WTC11 (cell line): ENCODE measurements around the gene ING5. TPM values are rescaled to one million over a fixed set of nuclear protein-coding genes. Genes with fewer than 3 reads are reported as not detected.

Experiments
- ATAC-seq: fragments of 200-7000 bp; cut with Tn5 transposase; 2 replicates; pipeline ENCODE4 v1.10.0; 2021; ENCODE audit warnings: mild to moderate bottlenecking, moderate library complexity
- CTCF ChIA-PET: fragments of 300-600 bp; sonication (Branson Sonifier 250); formaldehyde crosslinking; loops from one replicate; lab custom pipeline; 2021; ENCODE audit warnings: antibody characterized with exemption; lab: Charles Lee
- POLR2A ChIA-PET: fragments of 350-600 bp; sonication (Branson Sonifier 250); formaldehyde crosslinking; loops from one replicate; lab custom pipeline; 2021; ENCODE audit warnings: antibody characterized with exemption; lab: Charles Lee
- DNase-seq: peaks from one replicate; pipeline ENCODE4 v3.0.0; 2021; ENCODE audit warnings: low spot score
- H3K27ac Mint-ChIP-seq: 2 replicates; pipeline ENCODE4 v1.8.0; 2021; ENCODE audit warnings: mixed read lengths
- H3K27me3 Mint-ChIP-seq: 2 replicates; pipeline ENCODE4 v1.8.0; 2021; ENCODE audit warnings: low read depth, mild to moderate bottlenecking, moderate library complexity, mixed read lengths
- H3K36me3 Mint-ChIP-seq: 2 replicates; pipeline ENCODE4 v1.8.0; 2021; ENCODE audit warnings: mixed read lengths
- H3K4me1 Mint-ChIP-seq: 2 replicates; pipeline ENCODE4 v1.8.0; 2022; ENCODE audit warnings: mixed read lengths
- H3K4me3 Mint-ChIP-seq: 2 replicates; pipeline ENCODE4 v1.8.0; 2021; ENCODE audit warnings: mild to moderate bottlenecking, moderate library complexity, mixed read lengths
- H3K9me3 Mint-ChIP-seq: 2 replicates; pipeline ENCODE4 v1.8.0; 2021; ENCODE audit warnings: mixed read lengths
- ATF3 ChIP-seq: sonication (generic); formaldehyde crosslinking; conservative IDR thresholded peaks from 2 replicates; pipeline ENCODE4 v1.8.1; 2022; ENCODE audit warnings: mild to moderate bottlenecking, missing genetic modification reagents
- CBFB ChIP-seq: sonication (generic); formaldehyde crosslinking; IDR thresholded peaks from 2 replicates; pipeline ENCODE4 v1.8.1; 2022; ENCODE audit warnings: mild to moderate bottlenecking, low read depth, missing genetic modification reagents
- E2F4 ChIP-seq: sonication (generic); formaldehyde crosslinking; IDR thresholded peaks from 2 replicates; pipeline ENCODE4 v1.8.1; 2022; ENCODE audit warnings: low read depth, mild to moderate bottlenecking, moderate library complexity, missing genetic modification reagents, borderline replicate concordance
- ESRRA ChIP-seq: sonication (generic); formaldehyde crosslinking; IDR thresholded peaks from 2 replicates; pipeline ENCODE4 v1.8.1; 2022; ENCODE audit warnings: mild to moderate bottlenecking, missing genetic modification reagents, borderline replicate concordance
- GTF2I ChIP-seq: fragments of 250-450 bp; sonication (Bioruptor Pico); conservative IDR thresholded peaks from 2 replicates; pipeline ENCODE4 v1.4.0; 2021; ENCODE audit warnings: mild to moderate bottlenecking
- KAT7 ChIP-seq: sonication (generic); formaldehyde crosslinking; IDR thresholded peaks from 2 replicates; pipeline ENCODE4 v1.8.1; 2023; ENCODE audit warnings: missing genetic modification reagents, mild to moderate bottlenecking, borderline replicate concordance
- NFATC4 ChIP-seq: fragments of 250-450 bp; sonication (Bioruptor Pico); IDR thresholded peaks from 2 replicates; pipeline ENCODE4 v1.9.0; 2021; ENCODE audit warnings: mild to moderate bottlenecking
- OVOL2 ChIP-seq: fragments of 250-450 bp; sonication (Bioruptor Pico); IDR thresholded peaks from 2 replicates; pipeline ENCODE4 v1.9.0; 2021; ENCODE audit warnings: mild to moderate bottlenecking, borderline replicate concordance
- PRRX2 ChIP-seq: fragments of 250-450 bp; sonication (Bioruptor Pico); IDR thresholded peaks from 2 replicates; pipeline ENCODE4 v1.8.0; 2021; ENCODE audit warnings: mild to moderate bottlenecking
- RORB ChIP-seq: fragments of 250-450 bp; sonication (Bioruptor Pico); IDR thresholded peaks from 2 replicates; pipeline ENCODE4 v1.9.0; 2021; ENCODE audit warnings: mild to moderate bottlenecking
- SOX15 ChIP-seq: fragments of 250-450 bp; sonication (Bioruptor Pico); IDR thresholded peaks from 2 replicates; pipeline ENCODE4 v1.9.0; 2021; ENCODE audit warnings: mild to moderate bottlenecking
- SP1 ChIP-seq: sonication (generic); formaldehyde crosslinking; conservative IDR thresholded peaks from 2 replicates; pipeline ENCODE4 v1.8.1; 2022; ENCODE audit warnings: missing genetic modification reagents
- TCF7 ChIP-seq: sonication (generic); formaldehyde crosslinking; IDR thresholded peaks from 2 replicates; pipeline ENCODE4 v1.8.0; 2022; ENCODE audit warnings: mild to moderate bottlenecking, low read depth, missing genetic modification reagents, moderate library complexity
- TEAD4 ChIP-seq: sonication (generic); formaldehyde crosslinking; IDR thresholded peaks from 2 replicates; pipeline ENCODE4 v1.8.0; 2022; ENCODE audit warnings: mild to moderate bottlenecking, missing genetic modification reagents
- TP53 ChIP-seq: sonication (generic); formaldehyde crosslinking; IDR thresholded peaks from 2 replicates; pipeline ENCODE4 v1.8.1; 2023; ENCODE audit warnings: mild to moderate bottlenecking, missing genetic modification reagents
- ZBTB21 ChIP-seq: sonication (generic); formaldehyde crosslinking; IDR thresholded peaks from 2 replicates; pipeline ENCODE4 v1.8.1; 2023; ENCODE audit warnings: mild to moderate bottlenecking, missing genetic modification reagents, borderline replicate concordance
- ZNF263 ChIP-seq: sonication (generic); formaldehyde crosslinking; IDR thresholded peaks from 2 replicates; pipeline ENCODE4 v1.8.1; 2022; ENCODE audit warnings: low read depth, mild to moderate bottlenecking, moderate library complexity, missing genetic modification reagents
- ZNF416 ChIP-seq: fragments of 250-450 bp; sonication (Bioruptor Pico); IDR thresholded peaks from 2 replicates; pipeline ENCODE4 v1.9.0; 2021; ENCODE audit warnings: mild to moderate bottlenecking, inconsistent platforms
- total RNA-seq: library from RNA; stranded (reverse); gene quantifications from 3 replicates; pipeline ENCODE4 v1.2.3, GENCODE V29; 2021
- TF ChIP-seq, protein P1 (sequence below): fragments of 250-450 bp; sonication (Bioruptor Pico); IDR thresholded peaks from 2 replicates; pipeline ENCODE4 v1.9.0; 2021; ENCODE audit warnings: mild to moderate bottlenecking
- TF ChIP-seq, protein P2 (sequence below): sonication (generic); formaldehyde crosslinking; IDR thresholded peaks from 2 replicates; pipeline ENCODE4 v1.8.0; 2023; ENCODE audit warnings: missing genetic modification reagents, mild to moderate bottlenecking, borderline replicate concordance
- TF ChIP-seq, protein P3 (sequence below): fragments of 250-450 bp; sonication (Bioruptor Pico); IDR thresholded peaks from 2 replicates; pipeline ENCODE4 v2.1.2; 2022; ENCODE audit warnings: mild to moderate bottlenecking, moderate library complexity
- TF ChIP-seq, protein P4 (sequence below): sonication (generic); formaldehyde crosslinking; IDR thresholded peaks from 2 replicates; pipeline ENCODE4 v1.8.1; 2022; ENCODE audit warnings: mild to moderate bottlenecking, moderate library complexity, missing genetic modification reagents
- TF ChIP-seq, protein P5 (sequence below): sonication (generic); formaldehyde crosslinking; IDR thresholded peaks from 2 replicates; pipeline ENCODE4 v1.8.1; 2023; ENCODE audit warnings: mild to moderate bottlenecking, missing genetic modification reagents
- TF ChIP-seq, protein P6 (sequence below): sonication (generic); formaldehyde crosslinking; IDR thresholded peaks from 2 replicates; pipeline ENCODE4 v1.8.0; 2022; ENCODE audit warnings: mild to moderate bottlenecking, missing genetic modification reagents

ING5 gene
- total RNA-seq, 1 experiment from 2014 or later = 43.1 TPM

DNA sequence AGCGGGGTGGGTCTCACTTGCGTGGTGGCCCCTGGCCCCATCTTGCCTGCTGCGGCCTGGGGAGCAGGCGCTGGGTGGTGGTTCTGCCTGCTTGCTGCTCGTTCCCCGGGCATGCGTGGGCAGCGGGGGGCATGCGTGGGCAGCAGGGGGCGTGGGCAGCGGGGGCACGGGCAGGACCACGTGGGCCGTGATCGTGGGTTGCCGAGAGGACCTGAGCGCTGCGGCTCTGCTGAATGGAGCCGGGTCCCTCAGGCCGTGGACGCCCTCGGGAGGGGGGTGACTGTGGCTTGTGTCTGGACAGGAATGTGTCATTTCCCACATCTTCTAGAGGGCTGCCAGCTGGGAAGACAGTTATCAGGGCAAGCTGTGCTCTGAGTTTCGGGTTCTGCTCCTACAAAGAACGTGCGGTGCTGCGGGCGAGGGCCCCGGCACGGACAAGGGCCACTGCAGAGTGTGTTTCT, 66.4 kb downstream of the ING5 start:
- H3K27ac Mint-ChIP-seq = no peak overlapping the region
- H3K27me3 Mint-ChIP-seq = no peaks in the 10 kb centered on the region
- ChIA-PET CTCF (no interaction called here), POLR2A (no interaction called here)
- DNase-seq (no peak), ATAC-seq (no peak)
- H3K4me1 Mint-ChIP-seq = peaks cover 17% of the 10 kb centered on the region
- TF ChIP-seq ATF3 (CRISPR knock-in tag) = no peak
- no peak for TF ChIP-seq SOX15
- TF ChIP-seq ZNF263 = no peak
- TF ChIP-seq RORB (CRISPR knock-in tag) = no peak
- no peak for TF ChIP-seq OVOL2 (CRISPR knock-in tag)
- TF ChIP-seq ZBTB21 = no peak
- TF ChIP-seq, protein P1, sequence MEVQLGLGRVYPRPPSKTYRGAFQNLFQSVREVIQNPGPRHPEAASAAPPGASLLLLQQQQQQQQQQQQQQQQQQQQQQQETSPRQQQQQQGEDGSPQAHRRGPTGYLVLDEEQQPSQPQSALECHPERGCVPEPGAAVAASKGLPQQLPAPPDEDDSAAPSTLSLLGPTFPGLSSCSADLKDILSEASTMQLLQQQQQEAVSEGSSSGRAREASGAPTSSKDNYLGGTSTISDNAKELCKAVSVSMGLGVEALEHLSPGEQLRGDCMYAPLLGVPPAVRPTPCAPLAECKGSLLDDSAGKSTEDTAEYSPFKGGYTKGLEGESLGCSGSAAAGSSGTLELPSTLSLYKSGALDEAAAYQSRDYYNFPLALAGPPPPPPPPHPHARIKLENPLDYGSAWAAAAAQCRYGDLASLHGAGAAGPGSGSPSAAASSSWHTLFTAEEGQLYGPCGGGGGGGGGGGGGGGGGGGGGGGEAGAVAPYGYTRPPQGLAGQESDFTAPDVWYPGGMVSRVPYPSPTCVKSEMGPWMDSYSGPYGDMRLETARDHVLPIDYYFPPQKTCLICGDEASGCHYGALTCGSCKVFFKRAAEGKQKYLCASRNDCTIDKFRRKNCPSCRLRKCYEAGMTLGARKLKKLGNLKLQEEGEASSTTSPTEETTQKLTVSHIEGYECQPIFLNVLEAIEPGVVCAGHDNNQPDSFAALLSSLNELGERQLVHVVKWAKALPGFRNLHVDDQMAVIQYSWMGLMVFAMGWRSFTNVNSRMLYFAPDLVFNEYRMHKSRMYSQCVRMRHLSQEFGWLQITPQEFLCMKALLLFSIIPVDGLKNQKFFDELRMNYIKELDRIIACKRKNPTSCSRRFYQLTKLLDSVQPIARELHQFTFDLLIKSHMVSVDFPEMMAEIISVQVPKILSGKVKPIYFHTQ (CRISPR knock-in tag) = no peak
- TF ChIP-seq TP53 (CRISPR knock-in tag) = no peak
- no peak for TF ChIP-seq KAT7
- no peaks in the 10 kb centered on the region for H3K36me3 Mint-ChIP-seq
- no peak overlapping the region for H3K4me3 Mint-ChIP-seq
- H3K9me3 Mint-ChIP-seq = no peaks in the 10 kb centered on the region

- H3K4me1 Mint-ChIP-seq = peaks cover 17% of the 10 kb centered on the region
- DNase-seq (no peak), ATAC-seq (no peak)
- H3K27me3 Mint-ChIP-seq = no peaks in the 10 kb centered on the region
- no peak overlapping the region for H3K4me3 Mint-ChIP-seq
- CTCF ChIA-PET = no interaction called here
- no peaks in the 10 kb centered on the region for H3K9me3 Mint-ChIP-seq
- POLR2A ChIA-PET = no interaction called here
- H3K36me3 Mint-ChIP-seq = no peaks in the 10 kb centered on the region
- no peak overlapping the region for H3K27ac Mint-ChIP-seq
- TF ChIP-seq, protein P2, sequence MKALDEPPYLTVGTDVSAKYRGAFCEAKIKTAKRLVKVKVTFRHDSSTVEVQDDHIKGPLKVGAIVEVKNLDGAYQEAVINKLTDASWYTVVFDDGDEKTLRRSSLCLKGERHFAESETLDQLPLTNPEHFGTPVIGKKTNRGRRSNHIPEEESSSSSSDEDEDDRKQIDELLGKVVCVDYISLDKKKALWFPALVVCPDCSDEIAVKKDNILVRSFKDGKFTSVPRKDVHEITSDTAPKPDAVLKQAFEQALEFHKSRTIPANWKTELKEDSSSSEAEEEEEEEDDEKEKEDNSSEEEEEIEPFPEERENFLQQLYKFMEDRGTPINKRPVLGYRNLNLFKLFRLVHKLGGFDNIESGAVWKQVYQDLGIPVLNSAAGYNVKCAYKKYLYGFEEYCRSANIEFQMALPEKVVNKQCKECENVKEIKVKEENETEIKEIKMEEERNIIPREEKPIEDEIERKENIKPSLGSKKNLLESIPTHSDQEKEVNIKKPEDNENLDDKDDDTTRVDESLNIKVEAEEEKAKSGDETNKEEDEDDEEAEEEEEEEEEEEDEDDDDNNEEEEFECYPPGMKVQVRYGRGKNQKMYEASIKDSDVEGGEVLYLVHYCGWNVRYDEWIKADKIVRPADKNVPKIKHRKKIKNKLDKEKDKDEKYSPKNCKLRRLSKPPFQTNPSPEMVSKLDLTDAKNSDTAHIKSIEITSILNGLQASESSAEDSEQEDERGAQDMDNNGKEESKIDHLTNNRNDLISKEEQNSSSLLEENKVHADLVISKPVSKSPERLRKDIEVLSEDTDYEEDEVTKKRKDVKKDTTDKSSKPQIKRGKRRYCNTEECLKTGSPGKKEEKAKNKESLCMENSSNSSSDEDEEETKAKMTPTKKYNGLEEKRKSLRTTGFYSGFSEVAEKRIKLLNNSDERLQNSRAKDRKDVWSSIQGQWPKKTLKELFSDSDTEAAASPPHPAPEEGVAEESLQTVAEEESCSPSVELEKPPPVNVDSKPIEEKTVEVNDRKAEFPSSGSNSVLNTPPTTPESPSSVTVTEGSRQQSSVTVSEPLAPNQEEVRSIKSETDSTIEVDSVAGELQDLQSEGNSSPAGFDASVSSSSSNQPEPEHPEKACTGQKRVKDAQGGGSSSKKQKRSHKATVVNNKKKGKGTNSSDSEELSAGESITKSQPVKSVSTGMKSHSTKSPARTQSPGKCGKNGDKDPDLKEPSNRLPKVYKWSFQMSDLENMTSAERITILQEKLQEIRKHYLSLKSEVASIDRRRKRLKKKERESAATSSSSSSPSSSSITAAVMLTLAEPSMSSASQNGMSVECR (CRISPR knock-in tag) = no peak
- TF ChIP-seq NFATC4 (CRISPR knock-in tag) (no peak), KAT7 (no peak), CBFB (CRISPR knock-in tag) (no peak), GTF2I (no peak), ZNF416 (CRISPR knock-in tag) (no peak), E2F4 (CRISPR knock-in tag) (no peak), TCF7 (CRISPR knock-in tag) (no peak), ESRRA (CRISPR knock-in tag) (no peak), SP1 (CRISPR knock-in tag) (no peak), PRRX2 (no peak), TEAD4 (CRISPR knock-in tag) (no peak)
- TF ChIP-seq, protein P3, sequence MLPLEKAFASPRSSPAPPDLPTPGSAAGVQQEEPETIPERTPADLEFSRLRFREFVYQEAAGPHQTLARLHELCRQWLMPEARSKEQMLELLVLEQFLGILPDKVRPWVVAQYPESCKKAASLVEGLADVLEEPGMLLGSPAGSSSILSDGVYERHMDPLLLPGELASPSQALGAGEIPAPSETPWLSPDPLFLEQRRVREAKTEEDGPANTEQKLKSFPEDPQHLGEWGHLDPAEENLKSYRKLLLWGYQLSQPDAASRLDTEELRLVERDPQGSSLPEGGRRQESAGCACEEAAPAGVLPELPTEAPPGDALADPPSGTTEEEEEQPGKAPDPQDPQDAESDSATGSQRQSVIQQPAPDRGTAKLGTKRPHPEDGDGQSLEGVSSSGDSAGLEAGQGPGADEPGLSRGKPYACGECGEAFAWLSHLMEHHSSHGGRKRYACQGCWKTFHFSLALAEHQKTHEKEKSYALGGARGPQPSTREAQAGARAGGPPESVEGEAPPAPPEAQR (CRISPR knock-in tag) = no peak
- TF ChIP-seq, protein P4, sequence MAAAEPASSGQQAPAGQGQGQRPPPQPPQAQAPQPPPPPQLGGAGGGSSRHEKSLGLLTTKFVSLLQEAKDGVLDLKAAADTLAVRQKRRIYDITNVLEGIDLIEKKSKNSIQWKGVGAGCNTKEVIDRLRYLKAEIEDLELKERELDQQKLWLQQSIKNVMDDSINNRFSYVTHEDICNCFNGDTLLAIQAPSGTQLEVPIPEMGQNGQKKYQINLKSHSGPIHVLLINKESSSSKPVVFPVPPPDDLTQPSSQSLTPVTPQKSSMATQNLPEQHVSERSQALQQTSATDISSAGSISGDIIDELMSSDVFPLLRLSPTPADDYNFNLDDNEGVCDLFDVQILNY = no peak
- TF ChIP-seq, protein P5, sequence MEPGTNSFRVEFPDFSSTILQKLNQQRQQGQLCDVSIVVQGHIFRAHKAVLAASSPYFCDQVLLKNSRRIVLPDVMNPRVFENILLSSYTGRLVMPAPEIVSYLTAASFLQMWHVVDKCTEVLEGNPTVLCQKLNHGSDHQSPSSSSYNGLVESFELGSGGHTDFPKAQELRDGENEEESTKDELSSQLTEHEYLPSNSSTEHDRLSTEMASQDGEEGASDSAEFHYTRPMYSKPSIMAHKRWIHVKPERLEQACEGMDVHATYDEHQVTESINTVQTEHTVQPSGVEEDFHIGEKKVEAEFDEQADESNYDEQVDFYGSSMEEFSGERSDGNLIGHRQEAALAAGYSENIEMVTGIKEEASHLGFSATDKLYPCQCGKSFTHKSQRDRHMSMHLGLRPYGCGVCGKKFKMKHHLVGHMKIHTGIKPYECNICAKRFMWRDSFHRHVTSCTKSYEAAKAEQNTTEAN (CRISPR knock-in tag) = no peak
- TF ChIP-seq, protein P6, sequence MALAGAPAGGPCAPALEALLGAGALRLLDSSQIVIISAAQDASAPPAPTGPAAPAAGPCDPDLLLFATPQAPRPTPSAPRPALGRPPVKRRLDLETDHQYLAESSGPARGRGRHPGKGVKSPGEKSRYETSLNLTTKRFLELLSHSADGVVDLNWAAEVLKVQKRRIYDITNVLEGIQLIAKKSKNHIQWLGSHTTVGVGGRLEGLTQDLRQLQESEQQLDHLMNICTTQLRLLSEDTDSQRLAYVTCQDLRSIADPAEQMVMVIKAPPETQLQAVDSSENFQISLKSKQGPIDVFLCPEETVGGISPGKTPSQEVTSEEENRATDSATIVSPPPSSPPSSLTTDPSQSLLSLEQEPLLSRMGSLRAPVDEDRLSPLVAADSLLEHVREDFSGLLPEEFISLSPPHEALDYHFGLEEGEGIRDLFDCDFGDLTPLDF (CRISPR knock-in tag) = no peak
These were observed 67.0 kb downstream of the ING5 start for GRCh38 chr2:241768850-241769249.
